T-helper 2 cell (primary cell): Measurements from ENCODE around the gene AMOT.
"Not testable (repeated sequence)": the region's sequence is repeated elsewhere in the genome, so short reads cannot be mapped to it uniquely, and the experiment has no call there.

Experiments
- DNase-seq, 5 experiments: peaks; one replicate each; pipeline versions ENCODE4 v3.0.0 to v3.0.0-alpha.2; 2012 to 2022
- total RNA-seq, 2 donors: gene quantifications; one replicate each; lab custom pipeline; 2026; lab: John Stamatoyannopoulos, UW

AMOT gene
- 3.7 to 10.2 reads per million in 2 donors for total RNA-seq

- peak; percentile 35 to 64 (median 58) for DNase-seq
Observed at GRCh38 chrX:112840382-112841113, at the start of gene AMOT. Gene AMOT (minus strand): TSS chrX:112840831. CDS start chrX:112823126, 17,705 bp downstream.

- DNase-seq, result no peak
Observed at GRCh38 chrX:112889400-112889799, 48.8 kb upstream of the AMOT start.

- DNase-seq, result no peak
Observed at GRCh38 chrX:112888916-112889315, 48.3 kb upstream of the AMOT start.

GRCh38 chrX:112877771-112878173 is 37.1 kb upstream of the AMOT start:
- DNase-seq, result no peak

GRCh38 chrX:112874614-112875013 is 34.0 kb upstream of the AMOT start:
- no peak for DNase-seq

GRCh38 chrX:112874175-112874574 is 33.5 kb upstream of the AMOT start:
- DNase-seq, result no peak

- no peak for DNase-seq
Observed at GRCh38 chrX:112868586-112868985, 28.0 kb upstream of the AMOT start.

- DNase-seq, result no peak
Observed at GRCh38 chrX:112867570-112867969, 26.9 kb upstream of the AMOT start.

- no peak for DNase-seq
Observed at GRCh38 chrX:112866175-112866574, 25.5 kb upstream of the AMOT start.

- DNase-seq, result no peak
Observed at GRCh38 chrX:112865464-112866025, 24.9 kb upstream of the AMOT start.

GRCh38 chrX:112863850-112864249 is 23.2 kb upstream of the AMOT start:
- no peak for DNase-seq

GRCh38 chrX:112857478-112857878 is 16.8 kb upstream of the AMOT start:
- DNase-seq, result peak in 1 of 5 experiments; percentile 81

- DNase-seq, result not testable (repeated sequence)
Observed at GRCh38 chrX:112854901-112855300, 14.3 kb upstream of the AMOT start.

- no peak for DNase-seq
Observed at GRCh38 chrX:112852851-112853250, 12.2 kb upstream of the AMOT start.

GRCh38 chrX:112851806-112852205 is 11.2 kb upstream of the AMOT start:
- DNase-seq, result no peak

- DNase-seq, result peak in 1 of 5 experiments; percentile 59
Observed at GRCh38 chrX:112851161-112851779, 10.6 kb upstream of the AMOT start.

- DNase-seq, result peak in 1 of 5 experiments; percentile 21
Observed at GRCh38 chrX:112849016-112849415, 8.4 kb upstream of the AMOT start.

GRCh38 chrX:112846782-112847181 is 6.2 kb upstream of the AMOT start:
- no peak for DNase-seq

GRCh38 chrX:112846187-112846586 is 5.6 kb upstream of the AMOT start:
- no peak for DNase-seq

- DNase-seq, result peak in 1 of 5 experiments; percentile 82
Observed at GRCh38 chrX:112844250-112844649, 3.6 kb upstream of the AMOT start.

GRCh38 chrX:112841820-112842157 is 1.2 kb upstream of the AMOT start:
- DNase-seq, result no peak

- DNase-seq, result peak; percentile 41 to 88 (median 68)
Observed at GRCh38 chrX:112841114-112841819, 636 bp upstream of the AMOT start.

- DNase-seq, result no peak
Observed at GRCh38 chrX:112839856-112840255, 775 bp downstream of the AMOT start.
